B cell (primary cell): ENCODE results near the gene CKAP5. TPM values are rescaled to one million over a fixed set of nuclear protein-coding genes. Genes with fewer than 3 reads are reported as not detected.

Source experiments
- ATAC-seq: fragments of 200-7000 bp; cut with Tn5 transposase; one replicate; pipeline ENCODE4 v1.10.0; 2021; ENCODE audit warnings: low read depth, mild to moderate bottlenecking, moderate number of reproducible peaks, moderate library complexity
- CTCF ChIA-PET: fragments of 350-600 bp; sonication (Branson Sonifier 250); formaldehyde crosslinking; loops from one replicate; lab custom pipeline; 2021; ENCODE audit warnings: antibody characterized with exemption, inconsistent platforms; lab: Charles Lee
- POLR2A ChIA-PET: fragments of 350-600 bp; sonication (Branson Sonifier 250); formaldehyde crosslinking; loops from one replicate; lab custom pipeline; 2021; ENCODE audit warnings: antibody characterized with exemption; lab: Charles Lee
- DNase-seq: peaks from one replicate; pipeline ENCODE4 v3.0.0; 2013
- H2AFZ ChIP-seq: 2 replicates; pipeline ENCODE4 v1.6.1; 2012; ENCODE audit warnings: mild to moderate bottlenecking, low read depth, low read length; ENCODE audit not compliant: insufficient read depth, poor library complexity, severe bottlenecking
- H3K27ac ChIP-seq, 2 donors: 1 replicate in 1 of 2; 2 replicates in 1 of 2; pipeline ENCODE4 v1.5.1; 2012 to 2013; ENCODE audit warnings: low read length in 2 of 2, mild to moderate bottlenecking in 2 of 2, moderate library complexity in 1 of 2
- H3K27me3 ChIP-seq, 4 experiments: fragments of 200-600 bp in 1 of 4; sonication (generic) in 1 of 4; replicated peaks in 1 of 4; 1 replicate in 2 of 4; 2 replicates in 2 of 4; pipeline versions ENCODE4 v1.6.1 to v1.7.0; 2013 to 2016; ENCODE audit warnings: low read length in 3 of 4, mild to moderate bottlenecking in 2 of 4, mixed read lengths in 1 of 4, moderate library complexity in 1 of 4; ENCODE audit not compliant: insufficient read depth in 4 of 4, control insufficient read depth in 3 of 4; ENCODE audit errors: control extremely low read depth in 1 of 4
- H3K36me3 ChIP-seq, 2 experiments: replicated peaks in 1 of 2; 1 replicate in 1 of 2; 2 replicates in 1 of 2; pipeline versions ENCODE4 v1.6.1 to v1.7.1; 2013; ENCODE audit warnings: low read length in 1 of 2; ENCODE audit not compliant: insufficient read depth in 2 of 2, control insufficient read depth in 1 of 2; ENCODE audit errors: control extremely low read depth in 1 of 2, extremely low read depth in 1 of 2
- H3K4me1 ChIP-seq, 2 donors: fragments of 200-600 bp in 1 of 2; sonication (generic) in 1 of 2; 1 replicate in 1 of 2; 2 replicates in 1 of 2; pipeline versions ENCODE4 v1.5.1 to v1.6.1; 2013 to 2017; ENCODE audit warnings: low read length in 2 of 2; ENCODE audit not compliant: control insufficient read depth in 2 of 2, insufficient read depth in 2 of 2
- H3K4me2 ChIP-seq: replicated peaks from 2 replicates; pipeline ENCODE3; 2012; ENCODE audit warnings: mild to moderate bottlenecking, low read depth, low read length; ENCODE audit not compliant: poor library complexity, severe bottlenecking
- H3K4me3 ChIP-seq, 5 experiments: fragments of 200-600 bp in 1 of 5; sonication (generic) in 1 of 5; 1 replicate in 3 of 5; 2 replicates in 2 of 5; pipeline versions ENCODE4 v1.5.1 to v1.7.0; 2011 to 2016; ENCODE audit warnings: low read length in 4 of 5, mild to moderate bottlenecking in 4 of 5, low read depth in 2 of 5, control low read depth in 1 of 5, moderate library complexity in 1 of 5; ENCODE audit not compliant: insufficient read depth in 1 of 5; ENCODE audit errors: control extremely low read depth in 1 of 5, extremely low read depth in 1 of 5
- H3K79me2 ChIP-seq: fragments of 200-600 bp; sonication (generic); one replicate; pipeline ENCODE4 v1.6.0; 2016; ENCODE audit warnings: low read length; ENCODE audit not compliant: control insufficient read depth, insufficient read depth
- H3K9ac ChIP-seq: fragments of 200-600 bp; sonication (generic); 2 replicates; pipeline ENCODE4 v1.6.1; 2017; ENCODE audit warnings: mild to moderate bottlenecking, low read length, moderate library complexity
- H3K9me3 ChIP-seq, 3 donors: one replicate each; pipeline versions ENCODE4 v1.6.1 to v1.7.1; 2013; ENCODE audit warnings: low read length in 2 of 3; ENCODE audit not compliant: control insufficient read depth in 2 of 3, insufficient read depth in 1 of 3; ENCODE audit errors: control extremely low read depth in 1 of 3
- H4K20me1 ChIP-seq: 2 replicates; pipeline ENCODE4 v1.6.0; 2012; ENCODE audit warnings: mild to moderate bottlenecking, low read length; ENCODE audit not compliant: insufficient read depth, control insufficient read depth, poor library complexity, severe bottlenecking
- H3K27ac Mint-ChIP-seq: one replicate; pipeline ENCODE4 v1.8.0; 2021; ENCODE audit warnings: mixed read lengths
- H3K27me3 Mint-ChIP-seq: one replicate; pipeline ENCODE4 v1.8.0; 2021; ENCODE audit warnings: mixed read lengths
- H3K4me1 Mint-ChIP-seq: one replicate; pipeline ENCODE4 v1.8.0; 2021; ENCODE audit warnings: mixed read lengths
- H3K4me3 Mint-ChIP-seq: one replicate; pipeline ENCODE4 v1.8.0; 2021; ENCODE audit warnings: mixed read lengths
- H3K9me3 Mint-ChIP-seq: one replicate; pipeline ENCODE4 v1.8.0; 2022; ENCODE audit warnings: mixed read lengths; ENCODE audit not compliant: insufficient read depth
- CTCF ChIP-seq: fragments of 200-600 bp; IDR thresholded peaks from one replicate; pipeline ENCODE4 v1.8.0; 2022; ENCODE audit warnings: antibody characterized with exemption, mild to moderate bottlenecking
- EZH2 ChIP-seq: IDR thresholded peaks from 2 replicates; pipeline ENCODE4 v1.6.1; 2012; ENCODE audit warnings: borderline replicate concordance, low read depth, mild to moderate bottlenecking, moderate library complexity, low read length; ENCODE audit not compliant: insufficient read depth, poor library complexity, severe bottlenecking
- WGBS: methylation state at CpG from one replicate; pipeline ENCODE4 v1.1.5; 2013; ENCODE audit warnings: missing lambda C conversion rate; ENCODE audit not compliant: insufficient coverage; 5-methylcytosine and 5-hydroxymethylcytosine counted together
- intact Hi-C: fragments of 100-400 bp; cut with micrococcal nuclease; formaldehyde crosslinking; loops from one replicate; pipeline ENCODE4 v1.10.0; 2022
- polyA plus RNA-seq: library from polyadenylated mRNA; depleted of rRNA; stranded (reverse); fragments of >200 nt; gene quantifications from 2 replicates; pipeline ENCODE4 v1.2.3, GENCODE V29; 2012
- total RNA-seq, 2 donors: library from RNA; stranded (reverse); fragments of 120-200 nt in 1 of 2; gene quantifications; 1 replicate in 1 of 2; 2 replicates in 1 of 2; pipeline versions ENCODE4 v1.2.3 to v1.2.4, GENCODE V29; 2013 to 2022

The CKAP5 gene
- total and polyA plus RNA-seq, 2 donors (not counting 1 experiment from before 2014, with no cell fraction given), result 7.3 to 54.3 TPM

- TF ChIP-seq CTCF (no peak), EZH2 (no peak)
- ChIA-PET POLR2A (no interaction called here), CTCF (interaction anchor here (1.2 to 3.8 kb wide), 2 partner anchors 268 to 277 kb away, joined by 3 to 35 read pairs; no protein-coding TSS in a partner anchor)
- H3K4me2 ChIP-seq, result no peak overlapping the region
- H3K36me3 ChIP-seq, result no peaks in the 10 kb centered on the region
- H3K79me2 ChIP-seq, result no peaks in the 10 kb centered on the region
- peaks cover 0 to 7% of the 10 kb centered on the region in 2 donors for H3K4me1 ChIP-seq
- H3K4me3 ChIP-seq, result no peak overlapping the region
- H3K9me3 ChIP-seq, result no peaks in the 10 kb centered on the region
- H3K4me3 Mint-ChIP-seq, result no peak overlapping the region
- peaks cover 5% of the 10 kb centered on the region for H3K4me1 Mint-ChIP-seq
- WGBS, result 98% methylated on average over 11 of the region's 11 CpGs
- H3K27ac Mint-ChIP-seq, result no peak overlapping the region
- no peak overlapping the region for H3K9ac ChIP-seq
- H3K27ac ChIP-seq, result no peak overlapping the region
- no peaks in the 10 kb centered on the region for H3K9me3 Mint-ChIP-seq
- intact Hi-C loops, result no loop called here
- no peak overlapping the region for H2AFZ ChIP-seq
- no peak for DNase-seq
- peaks cover 0 to 2% (median 0%) of the 10 kb centered on the region in 4 experiments for H3K27me3 ChIP-seq
- H4K20me1 ChIP-seq, result no peaks in the 10 kb centered on the region
- ATAC-seq, result no peak
- H3K27me3 Mint-ChIP-seq, result peaks cover 10% of the 10 kb centered on the region
Observed at GRCh38 chr11:46886211-46886610, 40.1 kb upstream of the CKAP5 start.

DNA sequence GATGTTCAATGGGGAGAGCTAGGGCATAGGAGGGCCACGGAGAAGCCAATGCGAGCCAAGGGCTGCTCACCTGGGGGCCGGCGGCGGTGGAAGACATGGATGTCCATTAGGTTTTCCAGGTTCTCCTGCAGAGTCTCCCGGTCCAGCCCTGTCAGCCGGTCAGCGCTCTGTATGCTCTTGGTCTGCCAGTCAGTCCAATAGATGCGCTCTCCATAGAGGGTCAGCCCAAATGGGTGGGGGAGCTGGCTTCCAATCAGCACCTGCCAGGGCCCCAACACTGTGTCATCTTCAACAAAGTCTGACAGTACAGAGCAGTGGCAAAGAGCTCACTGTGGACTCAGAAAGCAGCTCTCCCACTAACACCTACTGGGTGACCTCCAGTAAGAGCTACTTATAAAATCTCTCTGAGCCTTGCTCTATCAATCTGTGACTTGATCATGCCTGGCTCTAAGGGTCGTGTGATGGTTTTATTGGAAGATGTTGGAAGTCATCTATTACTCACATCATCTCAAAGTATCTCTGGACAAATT, 33.0 kb upstream of the CKAP5 start:
- H3K36me3 ChIP-seq, result no peaks in the 10 kb centered on the region
- CTCF ChIA-PET, result interaction anchor here (1.9 kb wide), 1 partner anchor 274 kb away, joined by 6 read pairs; no protein-coding TSS in a partner anchor

More for the DNA sequence above, 33.0 kb upstream of the CKAP5 start:
- no peak for TF ChIP-seq CTCF
- TF ChIP-seq EZH2, result no peak
- DNase-seq, result no peak
- H3K4me1 Mint-ChIP-seq, result no peaks in the 10 kb centered on the region
- peaks cover 13% of the 10 kb centered on the region for H3K27me3 Mint-ChIP-seq
- no peaks in the 10 kb centered on the region for H3K27me3 ChIP-seq
- H3K4me2 ChIP-seq, result no peak overlapping the region
- H3K79me2 ChIP-seq, result no peaks in the 10 kb centered on the region
- intact Hi-C loops, result no loop called here
- no peaks in the 10 kb centered on the region for H4K20me1 ChIP-seq
- POLR2A ChIA-PET, result no interaction called here
- no peaks in the 10 kb centered on the region for H3K9me3 ChIP-seq
- over 99% methylated on average over 9 of the region's 10 CpGs for WGBS
- no peak overlapping the region for H3K9ac ChIP-seq
- H3K27ac Mint-ChIP-seq, result no peak overlapping the region
- no peak overlapping the region for H3K4me3 Mint-ChIP-seq
- no peak overlapping the region for H3K4me3 ChIP-seq
- no peak for ATAC-seq
- H3K4me1 ChIP-seq, result no peaks in the 10 kb centered on the region
- H3K9me3 Mint-ChIP-seq, result no peaks in the 10 kb centered on the region
- no peak overlapping the region for H3K27ac ChIP-seq
- H2AFZ ChIP-seq, result no peak overlapping the region
